ENCODE measurements around the gene ZNF385B. TPM values are rescaled to one million over a fixed set of nuclear protein-coding genes. Genes with fewer than 3 reads are reported as not detected.

Gene ZNF385B
- total RNA-seq, 1 experiment from 2014 or later, result 0.33 TPM

GRCh38 chr2:179393481-179393880, 467.9 kb downstream of the ZNF385B start:
- no peak for TF ChIP-seq CTCF (IDR thresholded peaks at IDR 0.05; ENCODE audit: unreplicated experiment)
- Mint-ChIP-seq H3K4me1 (ENCODE audit: insufficient read depth, unreplicated experiment) (no peaks in the 10 kb centered on the region), H3K9me3 (ENCODE audit: unreplicated experiment) (no peaks in the 10 kb centered on the region), H3K27ac (ENCODE audit: low read depth, unreplicated experiment) (no peak overlapping the region), H3K36me3 (ENCODE audit: insufficient read depth, unreplicated experiment) (no peaks in the 10 kb centered on the region), H3K27me3 (ENCODE audit: insufficient read depth, unreplicated experiment) (no peaks in the 10 kb centered on the region), H3K4me3 (ENCODE audit: unreplicated experiment) (no peak overlapping the region)
- intact Hi-C loops (cut with micrococcal nuclease), result no loop called here
- no TSS peak for BruUV-seq (replicated peaks)
- ChIA-PET POLR2A (no interaction called here), CTCF (interaction anchor here (0.8 kb wide), 2 partner anchors 11 to 51 kb away, joined by 3 read pairs; no protein-coding TSS in a partner anchor)
- no peak for DNase-seq (ENCODE audit: unreplicated experiment)

Small RNA genes within 50 kb of the gene (microRNA-seq; reads per million reads assigned to microRNA genes)
- not detected for gene MIR1258

Other genes with a start within 250 kb of the ZNF385B start
- 34.0 and 38.8 TPM in 2 replicates for gene CWC22, start 145.7 kb upstream of the ZNF385B start, total RNA-seq (2022)

Data from MCF 10A (cell line).